Tibial artery (tissue), 4 donors: ENCODE data around the gene GALNTL6.

ENCODE experiments used
- DNase-seq, 2 donors: peaks; one replicate each; pipeline ENCODE4 v3.0.0-alpha.2; 2019
- H3K27ac ChIP-seq, 2 donors: fragments of 200-600 bp; sonication (generic) in 1 of 2; 1 replicate in 1 of 2; 2 replicates in 1 of 2; pipeline ENCODE4 v1.5.1; 2018 to 2019; ENCODE audit warnings: mild to moderate bottlenecking in 1 of 2
- H3K27me3 ChIP-seq, 2 donors: fragments of 200-600 bp; sonication (generic) in 1 of 2; one replicate each; pipeline versions ENCODE4 v1.5.1 to v1.6.0; 2016 to 2019
- H3K36me3 ChIP-seq, 3 donors: fragments of 200-600 bp; sonication (generic) in 2 of 3; one replicate each; pipeline ENCODE4 v1.5.1; 2016 to 2019; ENCODE audit warnings: mild to moderate bottlenecking in 2 of 3
- H3K4me1 ChIP-seq, 4 donors: fragments of 200-600 bp; sonication (generic) in 2 of 4; 1 replicate in 3 of 4; 2 replicates in 1 of 4; pipeline ENCODE4 v1.5.1; 2016 to 2019
- H3K4me3 ChIP-seq, 2 donors: fragments of 200-600 bp; sonication (generic) in 1 of 2; 1 replicate in 1 of 2; 2 replicates in 1 of 2; pipeline ENCODE4 v1.5.1; 2018 to 2019; ENCODE audit warnings: mild to moderate bottlenecking in 2 of 2
- H3K9me3 ChIP-seq, 3 donors: fragments of 200-600 bp; sonication (generic) in 1 of 3; one replicate each; pipeline ENCODE4 v1.5.1; 2016 to 2019
- CTCF ChIP-seq, 2 experiments: fragments of 200-600 bp in 1 of 2; fragments of 450-650 bp in 1 of 2; IDR thresholded peaks; one replicate each; pipeline ENCODE4 v1.5.1; 2017 to 2019; ENCODE audit warnings: antibody characterized with exemption in 2 of 2, mild to moderate bottlenecking in 1 of 2, moderate library complexity in 1 of 2
- intact Hi-C: fragments of 100-400 bp; cut with DNase I; formaldehyde crosslinking; loops from one replicate; pipeline ENCODE4 v1.15.0; 2023; ENCODE audit warnings: low total_unique reads

GALNTL6 gene

DNA sequence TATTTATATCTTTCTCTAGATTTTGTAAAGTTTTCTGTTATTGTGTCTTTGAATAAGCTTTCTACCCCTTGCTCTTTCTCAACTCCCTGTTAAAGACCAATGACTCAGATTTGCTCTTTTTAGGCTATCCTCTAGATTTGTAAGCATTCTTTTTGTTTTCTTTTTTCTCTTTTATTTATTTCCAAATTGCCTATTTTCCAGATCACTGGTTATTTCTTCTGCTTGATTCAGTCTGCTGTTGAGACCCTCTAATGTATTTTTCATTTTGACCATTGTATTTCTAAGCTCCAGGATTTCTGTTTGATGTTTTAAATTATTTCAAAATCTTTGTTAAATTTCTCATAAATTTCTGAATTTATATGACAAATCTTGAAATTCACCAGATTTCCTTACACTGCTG, 892.8 kb downstream of the GALNTL6 start:
- TF ChIP-seq CTCF (IDR thresholded peaks at IDR 0.05), result no peak

DNA sequence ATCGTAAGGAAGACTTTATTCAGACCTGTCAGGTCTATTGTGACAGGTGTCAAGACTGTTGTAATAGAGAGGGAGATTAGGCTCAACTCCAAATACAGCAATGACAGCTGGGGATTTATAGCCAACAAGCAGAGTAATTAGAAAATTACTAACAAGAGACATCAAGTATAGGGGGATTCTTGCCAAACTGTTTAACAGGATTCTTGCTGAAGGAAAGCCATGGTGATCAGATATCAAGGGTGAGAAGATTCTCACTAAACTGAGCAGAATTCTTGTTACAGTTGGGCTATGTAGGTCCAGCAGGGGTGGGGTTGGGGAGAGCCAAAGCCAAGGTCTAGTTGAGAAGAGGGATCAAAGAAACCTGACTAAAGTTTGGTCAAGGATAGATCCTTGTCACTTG, 894.4 kb downstream of the GALNTL6 start:
- no peak for TF ChIP-seq CTCF (IDR thresholded peaks at IDR 0.05)
- no peak for DNase-seq

More for the DNA sequence above, 892.8 kb downstream of the GALNTL6 start:
- Histone ChIP-seq H3K4me1 (no peaks in the 10 kb centered on the region), H3K36me3 (no peaks in the 10 kb centered on the region), H3K9me3 (peaks cover 0 to 25% (median 5%) of the 10 kb centered on the region in 3 donors), H3K4me3 (no peak overlapping the region), H3K27ac (no peak overlapping the region), H3K27me3 (no peaks in the 10 kb centered on the region)
- no peak for DNase-seq
- intact Hi-C loops, result no loop called here

DNA sequence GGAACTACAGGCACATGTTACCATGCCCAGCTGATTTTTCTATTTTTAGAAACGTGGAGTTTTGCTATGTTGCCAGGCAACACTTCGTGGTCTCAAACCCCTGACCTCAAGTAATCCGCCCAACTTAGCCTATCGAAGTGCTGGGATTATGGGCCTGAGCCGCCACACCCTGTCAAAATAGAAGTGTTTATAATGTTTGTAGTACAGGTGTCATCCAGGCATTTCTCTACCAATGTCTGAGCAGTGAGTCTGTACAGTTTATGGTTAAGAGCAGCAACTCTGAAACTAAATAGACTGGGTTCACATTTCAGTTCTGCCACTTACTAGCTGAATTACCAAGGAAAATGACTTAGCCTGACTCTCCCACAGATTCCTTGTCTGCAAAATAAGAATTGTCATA, 895.0 kb downstream of the GALNTL6 start:
- H3K9me3 ChIP-seq, result peaks cover 0 to 25% (median 5%) of the 10 kb centered on the region in 3 donors
- H3K36me3 ChIP-seq, result no peaks in the 10 kb centered on the region
- DNase-seq, result no peak
- intact Hi-C loops, result no loop called here
- H3K4me1 ChIP-seq, result no peaks in the 10 kb centered on the region
- TF ChIP-seq CTCF (IDR thresholded peaks at IDR 0.05), result no peak
- H3K27me3 ChIP-seq, result no peaks in the 10 kb centered on the region
- H3K4me3 ChIP-seq, result no peak overlapping the region
- no peak overlapping the region for H3K27ac ChIP-seq

More for the DNA sequence above, 894.4 kb downstream of the GALNTL6 start:
- H3K36me3 ChIP-seq, result no peaks in the 10 kb centered on the region
- H3K27me3 ChIP-seq, result no peaks in the 10 kb centered on the region
- no peak overlapping the region for H3K27ac ChIP-seq
- H3K4me1 ChIP-seq, result no peaks in the 10 kb centered on the region
- H3K4me3 ChIP-seq, result no peak overlapping the region
- intact Hi-C loops, result no loop called here
- peaks cover 0 to 25% (median 5%) of the 10 kb centered on the region in 3 donors for H3K9me3 ChIP-seq

DNA sequence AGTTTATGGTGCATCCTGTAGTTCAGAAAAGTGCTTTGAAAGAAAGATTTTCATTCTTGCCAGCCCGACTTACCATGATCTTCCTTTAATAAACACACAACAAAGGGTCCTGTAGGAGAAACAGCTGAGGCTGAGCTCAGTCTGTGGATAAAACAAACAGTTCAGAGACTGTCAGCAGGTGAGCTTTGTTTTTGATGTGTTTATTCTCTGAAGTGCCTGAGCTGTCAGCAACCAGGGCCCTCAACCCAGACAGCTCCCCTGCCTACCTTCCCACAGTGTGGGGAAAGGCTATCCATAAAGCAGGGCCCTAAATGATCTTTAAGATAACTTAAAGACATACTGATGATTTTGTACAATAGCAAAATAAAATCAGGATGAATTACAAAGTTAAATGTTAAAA, 896.2 kb downstream of the GALNTL6 start:
- Histone ChIP-seq H3K4me1 (no peaks in the 10 kb centered on the region), H3K4me3 (no peak overlapping the region), H3K27me3 (no peaks in the 10 kb centered on the region), H3K9me3 (peaks cover 0 to 25% (median 5%) of the 10 kb centered on the region in 3 donors), H3K36me3 (no peaks in the 10 kb centered on the region), H3K27ac (no peak overlapping the region)
- intact Hi-C loops, result no loop called here
- TF ChIP-seq CTCF (IDR thresholded peaks at IDR 0.05), result no peak
- DNase-seq, result no peak

GRCh38 chr4:172716291-172716690, 903.1 kb downstream of the GALNTL6 start:
- no peak for DNase-seq
- Histone ChIP-seq H3K4me1 (no peaks in the 10 kb centered on the region), H3K36me3 (no peaks in the 10 kb centered on the region), H3K27me3 (no peaks in the 10 kb centered on the region), H3K27ac (no peak overlapping the region), H3K9me3 (no peaks in the 10 kb centered on the region), H3K4me3 (no peak overlapping the region)
- TF ChIP-seq CTCF (IDR thresholded peaks at IDR 0.05), result no peak
- intact Hi-C loops, result no loop called here

- Histone ChIP-seq H3K9me3 (no peaks in the 10 kb centered on the region), H3K4me3 (no peak overlapping the region), H3K4me1 (no peaks in the 10 kb centered on the region), H3K27me3 (no peaks in the 10 kb centered on the region), H3K36me3 (no peaks in the 10 kb centered on the region), H3K27ac (no peak overlapping the region)
- intact Hi-C loops, result no loop called here
- no peak for DNase-seq
- TF ChIP-seq CTCF (IDR thresholded peaks at IDR 0.05), result no peak
These were observed 908.5 kb downstream of the GALNTL6 start for GRCh38 chr4:172721659-172722058.
